DMS53 treated with DMSO at 0.1 percent for 48 hours (cell line): ENCODE measurements around the gene RTP2.
"Not testable (repeated sequence)": the region's sequence is repeated elsewhere in the genome, so short reads cannot be mapped to it uniquely, and the experiment has no call there.

ENCODE experiments used
- DNase-seq: peaks from one replicate; lab custom pipeline; 2025; ENCODE audit not compliant: unreplicated experiment; lab: John Stamatoyannopoulos, UW

Gene RTP2

GRCh38 chr3:187714404-187714979, 12.1 kb upstream of the RTP2 start:
- peak; percentile 46 for DNase-seq

DNA sequence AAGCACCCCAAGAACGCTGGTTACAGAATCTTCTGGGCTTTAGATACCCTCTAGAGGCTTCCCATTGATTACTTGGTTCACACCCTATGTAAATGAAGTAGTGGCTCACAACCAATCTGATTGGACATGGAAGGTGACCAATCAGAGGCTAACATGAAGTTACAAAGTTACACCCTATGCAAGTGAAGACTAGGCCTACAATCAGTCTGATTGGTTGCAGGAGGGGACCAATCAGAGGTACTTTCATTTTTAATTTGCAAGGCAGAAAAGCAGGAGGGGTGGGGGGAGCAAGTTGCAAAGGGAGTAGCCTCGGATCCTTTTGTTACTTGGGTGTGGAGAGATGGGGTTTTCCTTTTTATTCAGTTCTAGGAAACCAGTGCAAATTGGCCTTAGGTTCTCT, 11.1 kb upstream of the RTP2 start:
- DNase-seq = no peak

GRCh38 chr3:187709155-187709554, 6.8 kb upstream of the RTP2 start:
- DNase-seq = no peak

DNA sequence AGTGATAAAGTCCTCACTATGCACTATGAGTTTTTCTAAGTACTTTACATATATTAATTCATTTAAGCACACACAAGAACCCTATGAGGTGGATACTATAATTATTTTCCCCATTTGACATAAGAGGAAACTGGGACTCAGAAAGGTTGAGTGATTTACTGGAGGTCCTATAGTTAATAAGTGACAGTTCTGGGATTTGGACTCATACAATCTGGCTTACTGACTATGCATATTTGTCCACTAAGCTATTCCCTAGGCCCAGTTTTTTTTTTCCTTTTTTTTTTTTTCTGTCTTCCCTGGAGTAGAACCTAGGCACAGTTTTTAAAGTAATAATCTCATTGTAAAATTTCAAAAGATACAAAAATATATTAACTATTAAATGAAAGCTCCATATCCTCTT, 6.3 kb upstream of the RTP2 start:
- no peak for DNase-seq

GRCh38 chr3:187706971-187707370, 4.6 kb upstream of the RTP2 start:
- no peak for DNase-seq

DNA sequence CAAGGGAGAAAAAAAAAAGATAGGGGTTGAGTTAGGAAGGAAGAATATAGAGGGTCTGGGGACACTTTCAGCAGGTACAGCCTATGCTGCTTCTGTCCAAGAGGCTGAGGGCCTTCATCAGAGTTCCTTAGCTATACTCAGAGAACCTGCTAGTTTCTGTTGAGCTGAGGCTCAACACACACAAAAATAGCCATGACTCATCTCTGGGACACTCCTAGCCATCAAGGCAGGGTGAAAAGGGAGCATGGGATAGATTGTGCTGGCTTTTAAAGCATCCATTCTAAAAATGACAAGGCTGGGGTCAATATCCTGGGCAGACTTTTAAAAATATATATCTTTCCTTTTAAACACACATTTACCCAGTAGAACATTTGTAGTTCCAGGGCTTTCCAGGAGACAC, 2.8 kb upstream of the RTP2 start:
- no peak for DNase-seq

DNA sequence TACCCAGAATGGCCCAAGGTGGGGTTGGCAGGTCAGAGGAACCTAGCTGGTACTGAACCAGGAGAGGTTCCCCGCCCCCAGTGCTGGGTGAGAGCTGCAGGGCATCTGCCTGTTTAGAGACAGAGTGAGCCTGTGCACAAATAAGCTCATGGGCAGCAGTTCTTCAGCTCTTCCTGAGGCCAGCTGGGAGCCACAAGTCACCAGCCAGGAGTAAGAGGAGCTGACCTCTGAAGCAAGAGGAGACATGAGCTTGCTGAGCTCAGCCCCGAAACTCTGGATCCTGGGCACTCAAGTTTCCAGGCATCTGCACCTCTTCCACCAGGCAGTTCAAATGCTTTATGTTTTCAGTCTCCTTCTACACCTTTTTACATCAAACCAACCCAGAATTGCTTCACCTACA, 2.1 kb downstream of the RTP2 start:
- no peak for DNase-seq

DNA sequence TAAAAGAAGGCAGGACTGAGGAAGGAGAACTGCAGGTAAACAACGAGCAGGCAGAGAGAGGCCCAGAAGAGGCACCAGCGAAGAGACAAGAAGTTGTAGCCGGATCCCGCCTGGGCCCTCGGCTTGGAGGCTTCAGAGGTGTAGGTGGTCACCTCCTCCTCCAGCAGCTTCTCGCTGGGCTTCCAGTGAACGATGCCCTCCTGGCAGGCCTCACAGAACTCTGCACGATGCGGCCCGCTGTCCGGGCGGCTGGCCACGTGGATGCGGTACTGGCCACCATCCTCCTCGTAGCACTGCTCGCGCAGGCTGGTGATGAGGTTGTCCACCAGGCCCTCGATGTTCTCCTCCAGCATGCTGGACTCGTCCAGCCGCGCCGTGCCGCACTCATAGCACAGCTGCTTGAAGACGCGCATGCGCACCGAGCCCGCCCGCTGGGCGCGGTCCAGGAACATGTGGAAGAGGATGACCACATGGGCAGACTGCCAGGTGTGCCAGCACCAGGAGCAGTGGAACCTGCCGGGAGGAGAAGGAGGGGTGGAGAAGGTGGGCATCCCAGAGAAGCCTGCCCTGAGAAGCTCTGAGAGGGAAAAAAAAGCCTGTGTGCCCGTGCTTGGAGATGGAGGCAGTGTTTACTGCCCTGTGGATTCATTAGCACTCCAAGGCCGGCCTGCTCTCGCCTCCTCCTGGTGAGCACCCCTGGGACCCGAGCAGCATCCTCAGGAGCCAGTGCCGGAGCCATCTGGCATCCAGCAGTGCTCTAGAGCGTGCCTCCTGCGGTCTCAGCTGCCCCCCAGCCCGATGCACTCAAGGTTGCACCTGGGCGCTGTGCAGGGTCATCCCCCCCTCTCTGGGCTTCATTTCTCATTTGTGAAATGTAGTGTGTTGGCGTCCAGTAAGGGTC, 3.6 kb downstream of the RTP2 start:
- DNase-seq = peak; percentile 33

GRCh38 chr3:187696021-187696420, 6.3 kb downstream of the RTP2 start:
- no peak for DNase-seq

DNA sequence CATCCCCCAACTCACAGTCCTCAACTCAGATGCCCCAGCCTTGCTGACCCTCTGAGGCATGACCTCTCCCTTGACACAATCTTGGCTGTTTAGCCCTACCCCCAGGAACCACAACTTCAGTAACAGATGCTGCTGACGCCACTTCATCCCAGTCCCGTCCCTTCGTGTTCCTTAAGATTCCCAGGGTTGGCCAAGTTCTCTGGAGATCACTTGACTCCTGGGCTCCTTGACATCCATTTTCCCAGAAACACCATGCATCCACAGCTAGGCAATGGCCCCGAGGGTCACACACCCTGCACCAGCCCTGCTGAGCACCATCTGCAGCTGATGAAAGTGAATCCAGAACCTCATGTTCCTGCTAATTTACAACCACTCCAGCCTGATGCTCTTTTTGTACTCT, 6.9 kb downstream of the RTP2 start:
- no peak for DNase-seq

- no peak for DNase-seq
These were observed 7.6 kb downstream of the RTP2 start for GRCh38 chr3:187694801-187695200.

DNA sequence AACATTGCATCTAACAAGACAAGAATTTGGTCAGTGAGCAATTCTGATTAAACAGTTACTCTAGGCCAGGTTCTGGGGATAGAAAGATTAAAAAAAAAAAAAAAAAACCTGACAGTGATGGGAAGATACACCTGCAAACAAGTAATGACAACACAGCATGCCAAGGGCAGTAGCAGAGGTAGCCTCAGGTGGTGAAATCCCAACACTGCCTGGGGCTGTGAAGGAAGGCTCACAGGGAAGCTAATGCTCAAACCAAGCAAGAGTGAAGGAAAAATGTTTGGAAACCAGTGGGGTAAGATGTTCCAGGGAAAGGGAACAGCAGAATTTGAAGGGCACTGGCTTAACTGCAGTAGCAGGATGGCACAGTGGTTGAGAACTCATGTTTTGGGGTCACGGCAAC, 8.9 kb downstream of the RTP2 start:
- no peak for DNase-seq

DNA sequence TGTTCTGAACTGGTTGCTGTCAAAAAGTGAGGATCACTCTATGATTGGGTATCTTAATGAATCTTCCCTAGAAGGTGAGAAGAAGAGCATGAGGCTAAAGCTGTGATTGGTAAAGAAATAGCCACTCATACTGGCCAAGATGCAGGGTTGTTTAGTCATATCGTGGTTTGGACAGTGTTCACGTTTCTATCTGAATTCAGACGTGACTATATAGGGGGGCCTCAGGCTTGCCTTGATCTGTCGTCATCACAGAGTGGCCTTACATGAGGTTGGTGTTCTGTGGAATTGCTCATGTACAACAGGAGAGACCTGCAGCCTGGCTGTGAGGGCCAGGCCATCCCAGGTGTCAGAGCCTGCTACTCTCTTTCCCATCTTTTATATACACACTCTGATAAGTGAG, 12.4 kb downstream of the RTP2 start:
- no peak for DNase-seq

DNA sequence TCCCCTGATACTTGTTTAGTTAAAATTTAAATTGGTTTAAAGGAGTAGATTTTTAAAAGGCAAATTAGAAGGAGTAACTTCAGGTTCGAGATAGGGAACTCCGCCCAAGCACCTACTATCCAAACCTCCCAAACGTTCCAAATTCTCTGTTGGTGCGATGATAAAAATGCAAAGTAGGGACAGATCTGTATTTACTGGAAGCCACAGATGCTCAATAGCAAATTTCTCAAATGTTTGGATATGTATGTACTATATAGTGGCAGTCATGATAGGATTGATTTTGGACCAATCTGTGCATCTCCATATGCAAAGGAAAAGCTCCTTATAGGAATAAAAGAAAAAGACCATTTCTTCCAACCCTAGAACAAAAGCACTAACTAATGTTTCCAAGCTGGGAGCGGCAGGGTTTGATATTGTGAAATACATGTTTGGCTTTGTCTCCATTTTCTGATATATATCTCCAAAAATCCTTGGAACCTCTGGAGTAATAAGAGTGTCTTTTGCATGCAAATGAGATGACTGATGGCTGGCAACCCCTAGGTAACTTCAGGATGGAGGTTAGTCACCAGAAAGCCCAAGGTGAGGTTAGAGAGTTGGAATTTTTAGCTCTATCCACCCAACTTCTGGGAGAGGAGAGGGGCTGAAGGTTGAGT, 15.6 kb downstream of the RTP2 start:
- DNase-seq = no peak

GRCh38 chr3:187685948-187686347, 16.4 kb downstream of the RTP2 start:
- DNase-seq = no peak

- no peak for DNase-seq
These were observed 17.5 kb downstream of the RTP2 start for GRCh38 chr3:187684880-187685279.

- no peak for DNase-seq
These were observed 17.9 kb downstream of the RTP2 start for GRCh38 chr3:187684444-187684843.

GRCh38 chr3:187681756-187682155, 20.6 kb downstream of the RTP2 start:
- DNase-seq = not testable (repeated sequence)

DNA sequence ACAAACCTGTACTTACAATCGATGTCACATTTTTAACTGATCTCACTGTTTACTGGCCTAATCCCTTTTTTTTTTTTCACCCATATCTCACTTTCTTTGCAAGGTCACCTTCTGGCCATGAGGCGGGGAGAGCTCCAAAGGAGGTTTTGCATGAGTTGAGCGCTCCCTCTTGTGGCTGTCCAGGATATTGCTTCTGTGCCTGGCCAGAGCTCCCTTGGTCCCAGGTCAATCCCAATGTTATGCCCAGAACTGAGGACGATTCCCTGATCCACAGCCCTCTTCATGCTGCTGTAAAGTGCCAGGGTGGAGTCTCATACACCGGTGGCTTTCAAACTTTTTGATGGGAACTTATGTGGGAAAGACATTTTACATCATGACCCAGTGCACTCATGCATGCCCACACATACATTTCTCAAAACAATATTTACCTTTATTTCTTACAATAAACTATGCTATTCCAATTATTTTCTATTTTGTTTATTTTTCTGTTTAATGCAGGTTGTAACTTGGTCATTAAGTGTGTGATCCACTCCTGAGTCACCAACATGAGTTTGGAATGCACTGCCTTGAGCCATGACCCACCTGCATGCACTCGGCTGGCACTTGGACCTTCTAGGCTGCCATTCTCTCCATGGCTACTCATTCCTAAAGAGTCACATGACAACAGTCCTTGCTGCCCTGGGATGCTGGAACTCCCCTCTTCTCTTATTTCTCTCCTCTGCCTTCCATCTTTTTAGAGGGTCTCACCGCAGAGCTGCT, 22.5 kb downstream of the RTP2 start:
- DNase-seq = peak; percentile 72

DNA sequence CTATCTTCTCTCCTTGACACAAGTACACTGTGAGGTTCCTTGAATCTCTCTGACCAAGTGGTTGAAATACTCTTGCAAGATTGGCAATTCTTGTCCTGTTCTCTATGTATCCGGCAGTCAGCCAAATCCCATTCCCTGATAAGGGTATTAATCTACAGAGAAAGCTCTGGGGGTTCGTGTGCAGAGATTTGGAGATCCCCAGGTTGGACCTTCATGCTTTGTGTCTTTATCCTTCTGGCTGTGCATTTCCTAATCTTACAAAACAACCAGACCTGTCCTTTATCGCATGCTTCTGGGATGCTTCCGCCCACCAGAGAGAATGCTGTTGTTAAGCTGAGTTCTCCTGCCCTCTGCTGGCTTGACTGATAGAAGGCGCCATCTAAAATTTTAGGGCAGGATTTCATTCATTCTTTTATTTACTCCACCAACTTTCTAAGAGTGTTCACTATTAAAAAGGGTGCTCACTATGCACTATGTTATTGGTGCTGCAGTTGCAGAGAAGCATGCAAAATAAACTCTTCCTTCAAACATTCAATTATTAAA, 23.6 kb downstream of the RTP2 start:
- DNase-seq = peak; percentile 23

DNA sequence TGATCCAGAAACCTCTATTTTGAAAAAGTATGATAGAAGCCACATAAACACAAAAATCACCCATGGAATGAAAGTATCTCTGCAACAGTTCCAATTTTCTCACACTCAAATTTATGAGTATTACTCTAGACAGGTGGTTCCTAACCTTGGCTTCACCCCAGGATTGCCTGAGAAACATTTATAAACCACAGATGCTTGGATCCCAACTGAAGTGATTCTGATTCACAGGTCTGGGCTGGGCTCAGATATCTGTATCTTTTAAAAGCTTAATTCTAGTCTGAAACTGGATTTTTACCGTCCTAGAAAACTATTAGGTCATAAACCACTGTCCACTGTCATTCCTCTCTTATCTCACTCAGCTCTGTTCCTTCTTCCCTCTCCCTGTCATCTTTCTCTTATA, 24.8 kb downstream of the RTP2 start:
- no peak for DNase-seq
